ENCODE data around the gene LINGO3.

DNA sequence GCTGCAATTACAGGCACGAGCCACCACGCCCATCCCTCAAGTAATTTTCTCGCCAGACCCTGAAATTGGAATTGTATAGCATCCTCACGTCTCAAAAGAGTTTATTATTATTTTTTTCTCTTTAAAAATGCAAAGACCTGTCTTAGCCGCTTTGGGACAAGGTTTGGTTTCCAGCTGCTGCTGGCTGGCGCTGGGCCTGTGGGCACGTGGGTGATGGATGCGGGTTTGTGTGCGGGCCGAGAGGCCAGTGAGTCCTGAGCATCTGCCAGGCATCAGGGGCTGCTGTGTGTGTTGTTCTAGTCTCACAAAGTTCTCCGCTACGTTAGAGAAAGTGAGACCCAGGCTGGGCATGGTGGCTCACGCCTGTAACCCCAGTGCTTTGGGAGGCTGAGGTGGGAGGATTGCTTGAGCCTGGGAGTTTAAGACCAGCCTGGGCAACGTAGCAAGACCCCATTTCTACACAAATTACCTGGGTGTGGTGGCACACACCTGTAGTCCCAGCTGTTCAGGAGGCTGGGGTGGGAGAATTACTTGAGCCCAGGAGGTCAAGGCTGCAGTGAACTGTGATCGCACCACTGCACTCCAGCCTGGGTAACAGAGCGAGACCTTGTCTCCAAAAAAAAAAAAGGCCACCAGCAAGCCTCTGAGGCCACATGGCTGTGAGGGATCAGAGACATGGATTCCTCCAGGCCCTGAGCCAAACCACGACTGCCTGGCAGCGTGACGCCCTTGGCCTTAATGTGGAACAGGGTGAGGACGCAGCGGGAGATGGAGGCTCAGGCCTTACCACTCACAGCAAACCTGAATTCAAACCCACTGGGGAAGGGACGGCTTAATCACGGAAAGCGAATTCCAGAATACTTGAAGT, 47.4 kb upstream of the LINGO3 start:
- TF ChIP-seq, protein P1, sequence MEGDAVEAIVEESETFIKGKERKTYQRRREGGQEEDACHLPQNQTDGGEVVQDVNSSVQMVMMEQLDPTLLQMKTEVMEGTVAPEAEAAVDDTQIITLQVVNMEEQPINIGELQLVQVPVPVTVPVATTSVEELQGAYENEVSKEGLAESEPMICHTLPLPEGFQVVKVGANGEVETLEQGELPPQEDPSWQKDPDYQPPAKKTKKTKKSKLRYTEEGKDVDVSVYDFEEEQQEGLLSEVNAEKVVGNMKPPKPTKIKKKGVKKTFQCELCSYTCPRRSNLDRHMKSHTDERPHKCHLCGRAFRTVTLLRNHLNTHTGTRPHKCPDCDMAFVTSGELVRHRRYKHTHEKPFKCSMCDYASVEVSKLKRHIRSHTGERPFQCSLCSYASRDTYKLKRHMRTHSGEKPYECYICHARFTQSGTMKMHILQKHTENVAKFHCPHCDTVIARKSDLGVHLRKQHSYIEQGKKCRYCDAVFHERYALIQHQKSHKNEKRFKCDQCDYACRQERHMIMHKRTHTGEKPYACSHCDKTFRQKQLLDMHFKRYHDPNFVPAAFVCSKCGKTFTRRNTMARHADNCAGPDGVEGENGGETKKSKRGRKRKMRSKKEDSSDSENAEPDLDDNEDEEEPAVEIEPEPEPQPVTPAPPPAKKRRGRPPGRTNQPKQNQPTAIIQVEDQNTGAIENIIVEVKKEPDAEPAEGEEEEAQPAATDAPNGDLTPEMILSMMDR (IDR thresholded peaks at IDR 0.05): no peak
- TF ChIP-seq POLR2A (IDR thresholded peaks at IDR 0.05): no peak
